GM19239 (cell line): ENCODE data around the gene TUBGCP6.
A peak's percentile ranks its signal among the peaks of the same experiment; 100 is the strongest.

Source experiments
- DNase-seq: peaks from one replicate; pipeline ENCODE4 v3.0.0; 2011; ENCODE audit warnings: low spot score; ENCODE audit not compliant: insufficient read length
- FAIRE-seq: peaks from 2 replicates; lab custom pipeline; 2011; peaks lifted over from hg19 to GRCh38; lab: Jason Lieb, UNC

TUBGCP6 gene

GRCh38 chr22:50244420-50245213 is at the start of gene TUBGCP6:
TUBGCP6 (minus strand) TSS chr22:50245023; CDS start chr22:50244459, 564 bp downstream.
- peak; percentile 92 for DNase-seq
- FAIRE-seq = peak; percentile 91

GRCh38 chr22:50294319-50294656 is 49.5 kb upstream of the TUBGCP6 start:
- FAIRE-seq (no peak), DNase-seq (no peak)

- FAIRE-seq (peak; percentile 28), DNase-seq (no peak)
These were observed 48.9 kb upstream of the TUBGCP6 start for GRCh38 chr22:50293441-50294318.

- DNase-seq (no peak), FAIRE-seq (peak; percentile 71)
These were observed 48.0 kb upstream of the TUBGCP6 start for GRCh38 chr22:50292643-50293440.

GRCh38 chr22:50289942-50290630 is 45.3 kb upstream of the TUBGCP6 start:
- no peak for FAIRE-seq
- DNase-seq = no peak

GRCh38 chr22:50289151-50289941 is 44.5 kb upstream of the TUBGCP6 start:
- no peak for FAIRE-seq

GRCh38 chr22:50287731-50288130 is 42.9 kb upstream of the TUBGCP6 start:
- DNase-seq (no peak), FAIRE-seq (no peak)

More at GRCh38 chr22:50289151-50289941, 44.5 kb upstream of the TUBGCP6 start:
- no peak for DNase-seq

- no peak for FAIRE-seq
- DNase-seq = no peak
These were observed 42.0 kb upstream of the TUBGCP6 start for GRCh38 chr22:50286701-50287318.

- no peak for FAIRE-seq
- DNase-seq = no peak
These were observed 41.5 kb upstream of the TUBGCP6 start for GRCh38 chr22:50286275-50286674.

GRCh38 chr22:50285568-50286229 is 40.9 kb upstream of the TUBGCP6 start:
- DNase-seq (no peak), FAIRE-seq (no peak)

- DNase-seq (no peak), FAIRE-seq (no peak)
These were observed 39.7 kb upstream of the TUBGCP6 start for GRCh38 chr22:50284479-50284878.

GRCh38 chr22:50283821-50284220 is 39.0 kb upstream of the TUBGCP6 start:
- DNase-seq = no peak
- no peak for FAIRE-seq

GRCh38 chr22:50282361-50283155 is 37.7 kb upstream of the TUBGCP6 start:
- FAIRE-seq (no peak), DNase-seq (no peak)

GRCh38 chr22:50281957-50282356 is 37.1 kb upstream of the TUBGCP6 start:
- DNase-seq = no peak
- no peak for FAIRE-seq

- no peak for FAIRE-seq
- DNase-seq = no peak
These were observed 36.5 kb upstream of the TUBGCP6 start for GRCh38 chr22:50281384-50281760.

- no peak for DNase-seq
These were observed 36.0 kb upstream of the TUBGCP6 start for GRCh38 chr22:50280708-50281383.

More at GRCh38 chr22:50280708-50281383, 36.0 kb upstream of the TUBGCP6 start:
- no peak for FAIRE-seq
